Tibial nerve (tissue), 4 donors: Measurements from ENCODE around the gene RNU7-1. TPM values are rescaled to one million over a fixed set of nuclear protein-coding genes. Genes with fewer than 3 reads are reported as not detected.

Experiments
- DNase-seq, 2 donors: peaks; one replicate each; pipeline ENCODE4 v3.0.0-alpha.2; 2019; ENCODE audit warnings: low spot score in 2 of 2
- H3K27ac ChIP-seq, 4 donors: fragments of 200-600 bp; sonication (generic) in 3 of 4; one replicate each; pipeline ENCODE4 v1.5.1; 2017 to 2019; ENCODE audit warnings: mild to moderate bottlenecking in 1 of 4
- H3K27me3 ChIP-seq, 2 donors: fragments of 200-600 bp; sonication (generic) in 1 of 2; one replicate each; pipeline versions ENCODE4 v1.5.1 to v1.6.0; 2017 to 2019
- H3K36me3 ChIP-seq, 3 donors: fragments of 200-600 bp; sonication (generic); one replicate each; pipeline ENCODE4 v1.5.1; 2018 to 2019
- H3K4me1 ChIP-seq, 4 donors: fragments of 200-600 bp; sonication (generic) in 3 of 4; one replicate each; pipeline ENCODE4 v1.5.1; 2017 to 2019
- H3K4me3 ChIP-seq, 4 donors: fragments of 200-600 bp; sonication (generic) in 3 of 4; one replicate each; pipeline ENCODE4 v1.5.1; 2017 to 2019; ENCODE audit warnings: mild to moderate bottlenecking in 1 of 4, moderate library complexity in 1 of 4
- H3K9me3 ChIP-seq, 4 donors: fragments of 200-600 bp; sonication (generic) in 3 of 4; one replicate each; pipeline ENCODE4 v1.5.1; 2017 to 2019
- CTCF ChIP-seq, 5 experiments: fragments of 200-600 bp in 3 of 5; fragments of 450-650 bp in 2 of 5; sonication (generic) in 3 of 5; IDR thresholded peaks; one replicate each; pipeline ENCODE4 v1.5.1; 2016 to 2019; ENCODE audit warnings: antibody characterized with exemption in 5 of 5, mild to moderate bottlenecking in 3 of 5, moderate library complexity in 2 of 5
- EP300 ChIP-seq, 2 donors: sonication (generic); formaldehyde crosslinking; IDR thresholded peaks; one replicate each; pipeline ENCODE4 v1.6.1; 2017; ENCODE audit warnings: antibody characterized with exemption in 2 of 2, mild to moderate bottlenecking in 1 of 2
- POLR2A ChIP-seq, 2 donors: fragments of 450-650 bp; IDR thresholded peaks; one replicate each; pipeline ENCODE4 v1.6.1; 2017; ENCODE audit warnings: antibody characterized with exemption in 2 of 2, mild to moderate bottlenecking in 2 of 2, moderate library complexity in 2 of 2
- WGBS, 2 donors: methylation state at CpG; one replicate each; pipeline ENCODE4 v1.1.5; 2018; 5-methylcytosine and 5-hydroxymethylcytosine counted together
- total RNA-seq, 4 donors: library from RNA; depleted of rRNA; stranded (reverse); fragments of >200 nt; gene quantifications; one replicate each; pipeline ENCODE4 v1.1.0, GENCODE V29; 2016

Gene RNU7-1
- total RNA-seq, 4 donors from 2014 or later: not detected

- Histone ChIP-seq H3K27me3 (no peaks in the 10 kb centered on the region), H3K36me3 (no peaks in the 10 kb centered on the region), H3K4me3 (no peak overlapping the region), H3K9me3 (no peaks in the 10 kb centered on the region), H3K27ac (peak overlapping the region in 2 of 4 donors; percentile 54 to 62), H3K4me1 (peaks cover 0 to 79% (median 43%) of the 10 kb centered on the region in 4 donors)
- WGBS, 2 donors: 52 to 59% methylated on average over 7 to 10 of the region's 10 CpGs
- no peak for DNase-seq
- TF ChIP-seq EP300 (IDR thresholded peaks at IDR 0.05): no peak
- TF ChIP-seq CTCF (IDR thresholded peaks at IDR 0.05): no peak
- no peak for TF ChIP-seq POLR2A (IDR thresholded peaks at IDR 0.05)
These were observed 15.0 kb downstream of the RNU7-1 start for GRCh38 chr12:6958609-6959057.

GRCh38 chr12:6959058-6959804 lies 15.6 kb downstream of the RNU7-1 start:
- no peaks in the 10 kb centered on the region for H3K9me3 ChIP-seq
- H3K4me3 ChIP-seq: no peak overlapping the region
- no peak for DNase-seq
- H3K27me3 ChIP-seq: no peaks in the 10 kb centered on the region
- H3K27ac ChIP-seq: peak overlapping the region in 2 of 4 donors; percentile 54 to 62
- peak in 1 of 2 donors; percentile 14 for TF ChIP-seq EP300 (IDR thresholded peaks at IDR 0.05)
- TF ChIP-seq CTCF (IDR thresholded peaks at IDR 0.05): no peak
- no peaks in the 10 kb centered on the region for H3K36me3 ChIP-seq
- peaks cover 0 to 77% (median 43%) of the 10 kb centered on the region in 4 donors for H3K4me1 ChIP-seq
- 58 to 61% methylated on average over 19 to 24 of the region's 24 CpGs for WGBS, 2 donors

GRCh38 chr12:6959805-6960592 lies 16.4 kb downstream of the RNU7-1 start:
- TF ChIP-seq CTCF (IDR thresholded peaks at IDR 0.05): no peak
- TF ChIP-seq EP300 (IDR thresholded peaks at IDR 0.05): no peak
- TF ChIP-seq POLR2A (IDR thresholded peaks at IDR 0.05): no peak
- 89 to 91% methylated on average over 26 of the region's 26 CpGs for whole genome bisulfite sequencing, 2 donors
- Histone ChIP-seq H3K27ac (peak overlapping the region in 3 of 4 donors; percentile 77 to 96 (median 86)), H3K27me3 (no peaks in the 10 kb centered on the region), H3K9me3 (no peaks in the 10 kb centered on the region), H3K36me3 (no peaks in the 10 kb centered on the region), H3K4me1 (peaks cover 0 to 75% (median 43%) of the 10 kb centered on the region in 4 donors), H3K4me3 (no peak overlapping the region)
- DNase-seq: no peak

GRCh38 chr12:6960593-6961277 lies 17.1 kb downstream of the RNU7-1 start:
- H3K27ac ChIP-seq: peak overlapping the region; percentile 73 to 96 (median 82)
- H3K36me3 ChIP-seq: peaks cover 0 to 7% (median 2%) of the 10 kb centered on the region in 3 donors
- DNase-seq: no peak
- H3K27me3 ChIP-seq: no peaks in the 10 kb centered on the region
- no peaks in the 10 kb centered on the region for H3K9me3 ChIP-seq
- TF ChIP-seq POLR2A (IDR thresholded peaks at IDR 0.05): no peak
- TF ChIP-seq CTCF (IDR thresholded peaks at IDR 0.05): peak in 2 of 5 experiments; percentile 19 to 20
- 71 to 72% methylated on average over 13 of the region's 13 CpGs for WGBS, 2 donors
- H3K4me1 ChIP-seq: peaks cover 0 to 70% (median 46%) of the 10 kb centered on the region in 4 donors
- peak overlapping the region in 2 of 4 donors; percentile 19 to 22 for H3K4me3 ChIP-seq
